K562 (cell line): Measurements from ENCODE around the gene DNM1. TPM values are rescaled to one million over a fixed set of nuclear protein-coding genes. Genes with fewer than 3 reads are reported as not detected.
A peak's percentile ranks its signal among the peaks of the same experiment; 100 is the strongest.

Experiments used
- ARID1B ChIP-seq: fragments of 450-650 bp; IDR thresholded peaks from 2 replicates; pipeline ENCODE4 v1.6.1; 2016; ENCODE audit warnings: antibody characterized with exemption, mild to moderate bottlenecking, inconsistent platforms
- DNMT1 ChIP-seq: fragments of 450-650 bp; IDR thresholded peaks from 2 replicates; pipeline ENCODE4 v1.6.1; 2016; ENCODE audit warnings: antibody characterized with exemption, mild to moderate bottlenecking
- ILF3 ChIP-seq: fragments of 450-650 bp; IDR thresholded peaks from 2 replicates; pipeline ENCODE4 v1.6.1; 2018; ENCODE audit warnings: antibody characterized with exemption, mild to moderate bottlenecking, moderate library complexity, borderline replicate concordance
- LARP7 ChIP-seq: fragments of 450-650 bp; IDR thresholded peaks from 2 replicates; pipeline ENCODE4 v1.6.1; 2016
- MAFK ChIP-seq: IDR thresholded peaks from 2 replicates; pipeline ENCODE4 v1.6.1; 2011; ENCODE audit warnings: low read length, improper control_type of control experiment
- MAZ ChIP-seq, 2 experiments: fragments of 450-650 bp in 1 of 2; sonication (generic) in 1 of 2; formaldehyde crosslinking; IDR thresholded peaks in 1 of 2; conservative IDR thresholded peaks in 1 of 2; 2 replicates each; pipeline versions ENCODE4 v1.4.0 to v1.5.0; 2020; ENCODE audit warnings: mild to moderate bottlenecking in 1 of 2, missing genetic modification reagents in 1 of 2
- MTA2 ChIP-seq: fragments of 450-650 bp; IDR thresholded peaks from 2 replicates; pipeline ENCODE4 v1.6.1; 2016; ENCODE audit warnings: low read depth
- PHB ChIP-seq: fragments of 250-450 bp; sonication (Bioruptor Pico); IDR thresholded peaks from 2 replicates; pipeline ENCODE4 v1.5.0; 2021
- PTBP1 ChIP-seq: fragments of 200-400 bp; formaldehyde crosslinking; IDR thresholded peaks from 2 replicates; pipeline ENCODE4 v1.6.1; 2017; ENCODE audit warnings: low read depth, low read length
- PTRF ChIP-seq: fragments of 450-650 bp; IDR thresholded peaks from 2 replicates; pipeline ENCODE4 v1.6.1; 2016; ENCODE audit warnings: mild to moderate bottlenecking, missing genetic modification characterization, missing compliant biosample characterization
- RFX5 ChIP-seq: IDR thresholded peaks from 2 replicates; pipeline ENCODE4 v1.6.1; 2011; ENCODE audit warnings: low read depth, mild to moderate bottlenecking, improper control_type of control experiment, low read length
- SAFB2 ChIP-seq: fragments of 200-400 bp; formaldehyde crosslinking; IDR thresholded peaks from 2 replicates; pipeline ENCODE4 v1.6.1; 2018; ENCODE audit warnings: borderline replicate concordance, low read length, low read depth, moderate library complexity; ENCODE audit not compliant: severe bottlenecking
- SIN3A ChIP-seq, 2 experiments: fragments of 150-350 bp in 1 of 2; IDR thresholded peaks; 2 replicates each; pipeline ENCODE4 v1.6.1; 2011 to 2016; ENCODE audit warnings: borderline replicate concordance in 2 of 2, low read depth in 2 of 2, low read length in 2 of 2, mild to moderate bottlenecking in 2 of 2, moderate library complexity in 2 of 2; ENCODE audit not compliant: control insufficient read depth in 1 of 2
- TBL1XR1 ChIP-seq, 2 experiments: IDR thresholded peaks; 2 replicates each; pipeline ENCODE4 v1.6.1; 2012; ENCODE audit warnings: improper control_type of control experiment in 2 of 2, low read length in 2 of 2, mild to moderate bottlenecking in 1 of 2
- ZBTB17 ChIP-seq: fragments of 450-650 bp; formaldehyde crosslinking; IDR thresholded peaks from 2 replicates; pipeline ENCODE4 v1.4.0; 2020; ENCODE audit warnings: mild to moderate bottlenecking
- ZFP30 ChIP-seq: fragments of 250-450 bp; sonication (Bioruptor Pico); IDR thresholded peaks from 2 replicates; pipeline ENCODE4 v1.8.0; 2022; ENCODE audit warnings: moderate library complexity, mild to moderate bottlenecking, inconsistent platforms, borderline replicate concordance
- polyA plus RNA-seq, 8 experiments: library from polyadenylated mRNA; depleted of rRNA in 4 of 8; stranded (reverse) in 5 of 8; unstranded in 3 of 8; fragments of >200 nt; fragmentation: Nextera tagmentation in 2 of 8; fragmentation: Illumina TruSeq in 1 of 8; extraction: Ambion mirVana in 2 of 8; extraction: Trizol in 1 of 8; gene quantifications; 2 replicates each; pipeline versions ENCODE4 v1.2.1 to v1.2.3, GENCODE V29; 2011 to 2014; ENCODE audit warnings: inconsistent platforms in 1 of 8, missing spikeins in 1 of 8
- total RNA-seq, 7 experiments: library from RNA; depleted of rRNA in 6 of 7; stranded (reverse); fragments of >200 nt in 6 of 7; fragmentation: Illumina TruSeq in 2 of 7; extraction: Trizol in 2 of 7; gene quantifications; 2 replicates each; pipeline versions ENCODE4 v1.2.1 to v1.2.3, GENCODE V29; 2011 to 2021; ENCODE audit warnings: low replicate concordance in 1 of 7
- TF ChIP-seq, protein P1 (sequence below): fragments of 250-450 bp; sonication (Bioruptor Pico); IDR thresholded peaks from 2 replicates; pipeline ENCODE4 v1.8.0; 2021; ENCODE audit warnings: mild to moderate bottlenecking, moderate library complexity
- TF ChIP-seq, protein P2 (sequence below), 2 experiments: fragments of 450-650 bp; IDR thresholded peaks; 2 replicates each; pipeline ENCODE4 v1.6.1; 2018; ENCODE audit warnings: mild to moderate bottlenecking in 2 of 2, low read depth in 1 of 2; ENCODE audit not compliant: partially characterized antibody in 2 of 2
- TF ChIP-seq, protein P3 (sequence below): fragments of 450-650 bp; IDR thresholded peaks from 2 replicates; pipeline ENCODE4 v1.7.0; 2016; ENCODE audit warnings: borderline replicate concordance
- TF ChIP-seq, protein P4 (sequence below), 2 experiments: fragments of 250-450 bp in 1 of 2; fragments of 450-650 bp in 1 of 2; sonication (Bioruptor Pico) in 1 of 2; IDR thresholded peaks; 2 replicates each; pipeline versions ENCODE4 v1.6.1 to v1.8.0; 2016 to 2021; ENCODE audit warnings: mild to moderate bottlenecking in 2 of 2, moderate library complexity in 2 of 2, missing compliant biosample characterization in 1 of 2, missing genetic modification characterization in 1 of 2

Gene DNM1
- total and polyA plus RNA-seq, 9 of the 15 experiments (the other 6 are each of a cell fraction or from before 2014, with no cell fraction given) = 0.39 to 23.1 (median 9.1) TPM

DNA sequence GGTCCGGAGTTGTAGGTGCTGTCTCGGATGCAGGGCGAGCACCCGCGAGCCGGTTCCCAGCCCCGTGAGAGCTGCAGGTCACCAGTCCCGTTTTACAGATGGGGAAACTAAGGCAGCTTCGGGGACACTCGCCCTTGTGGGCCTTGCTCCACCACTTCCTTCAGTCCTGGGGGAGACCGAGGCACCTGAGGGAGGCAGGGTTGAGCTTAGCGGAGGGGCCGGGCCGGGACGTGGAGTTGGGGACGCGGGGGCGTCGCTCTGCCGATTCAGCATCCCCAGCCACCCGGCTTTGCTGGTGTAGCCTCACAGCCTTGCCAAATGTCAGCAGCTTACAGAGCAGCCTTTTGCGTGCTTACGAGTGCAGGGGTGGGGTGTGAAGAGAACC, 42.6 kb upstream of the DNM1 start (continued):
- TF ChIP-seq PHB (CRISPR knock-in tag) = peak; percentile 6; the same call in 1 of the 2 replicates
- TF ChIP-seq MTA2 = no peak
- TF ChIP-seq MAZ (CRISPR knock-in tag; conservative IDR thresholded peaks at IDR 0.05 in 1 of 2, IDR thresholded peaks at IDR 0.05 in 1 of 2) = peak in 1 of 2 experiments; percentile 14; a peak in 1 of 4 replicates
- TF ChIP-seq MAFK = peak; percentile 34; the same call in 1 of the 2 replicates
- no peak for TF ChIP-seq ILF3
- peak; percentile 44; the same call in 1 of the 2 replicates for TF ChIP-seq DNMT1
- no peak; the same call in none of the 2 replicates for TF ChIP-seq ZBTB17 (CRISPR knock-in tag)
- TF ChIP-seq, protein P1, sequence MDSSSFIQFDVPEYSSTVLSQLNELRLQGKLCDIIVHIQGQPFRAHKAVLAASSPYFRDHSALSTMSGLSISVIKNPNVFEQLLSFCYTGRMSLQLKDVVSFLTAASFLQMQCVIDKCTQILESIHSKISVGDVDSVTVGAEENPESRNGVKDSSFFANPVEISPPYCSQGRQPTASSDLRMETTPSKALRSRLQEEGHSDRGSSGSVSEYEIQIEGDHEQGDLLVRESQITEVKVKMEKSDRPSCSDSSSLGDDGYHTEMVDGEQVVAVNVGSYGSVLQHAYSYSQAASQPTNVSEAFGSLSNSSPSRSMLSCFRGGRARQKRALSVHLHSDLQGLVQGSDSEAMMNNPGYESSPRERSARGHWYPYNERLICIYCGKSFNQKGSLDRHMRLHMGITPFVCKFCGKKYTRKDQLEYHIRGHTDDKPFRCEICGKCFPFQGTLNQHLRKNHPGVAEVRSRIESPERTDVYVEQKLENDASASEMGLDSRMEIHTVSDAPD (CRISPR knock-in tag) = no peak
- TF ChIP-seq RFX5 = no peak
- TF ChIP-seq PTRF (tag) = no peak
- TF ChIP-seq, protein P2, sequence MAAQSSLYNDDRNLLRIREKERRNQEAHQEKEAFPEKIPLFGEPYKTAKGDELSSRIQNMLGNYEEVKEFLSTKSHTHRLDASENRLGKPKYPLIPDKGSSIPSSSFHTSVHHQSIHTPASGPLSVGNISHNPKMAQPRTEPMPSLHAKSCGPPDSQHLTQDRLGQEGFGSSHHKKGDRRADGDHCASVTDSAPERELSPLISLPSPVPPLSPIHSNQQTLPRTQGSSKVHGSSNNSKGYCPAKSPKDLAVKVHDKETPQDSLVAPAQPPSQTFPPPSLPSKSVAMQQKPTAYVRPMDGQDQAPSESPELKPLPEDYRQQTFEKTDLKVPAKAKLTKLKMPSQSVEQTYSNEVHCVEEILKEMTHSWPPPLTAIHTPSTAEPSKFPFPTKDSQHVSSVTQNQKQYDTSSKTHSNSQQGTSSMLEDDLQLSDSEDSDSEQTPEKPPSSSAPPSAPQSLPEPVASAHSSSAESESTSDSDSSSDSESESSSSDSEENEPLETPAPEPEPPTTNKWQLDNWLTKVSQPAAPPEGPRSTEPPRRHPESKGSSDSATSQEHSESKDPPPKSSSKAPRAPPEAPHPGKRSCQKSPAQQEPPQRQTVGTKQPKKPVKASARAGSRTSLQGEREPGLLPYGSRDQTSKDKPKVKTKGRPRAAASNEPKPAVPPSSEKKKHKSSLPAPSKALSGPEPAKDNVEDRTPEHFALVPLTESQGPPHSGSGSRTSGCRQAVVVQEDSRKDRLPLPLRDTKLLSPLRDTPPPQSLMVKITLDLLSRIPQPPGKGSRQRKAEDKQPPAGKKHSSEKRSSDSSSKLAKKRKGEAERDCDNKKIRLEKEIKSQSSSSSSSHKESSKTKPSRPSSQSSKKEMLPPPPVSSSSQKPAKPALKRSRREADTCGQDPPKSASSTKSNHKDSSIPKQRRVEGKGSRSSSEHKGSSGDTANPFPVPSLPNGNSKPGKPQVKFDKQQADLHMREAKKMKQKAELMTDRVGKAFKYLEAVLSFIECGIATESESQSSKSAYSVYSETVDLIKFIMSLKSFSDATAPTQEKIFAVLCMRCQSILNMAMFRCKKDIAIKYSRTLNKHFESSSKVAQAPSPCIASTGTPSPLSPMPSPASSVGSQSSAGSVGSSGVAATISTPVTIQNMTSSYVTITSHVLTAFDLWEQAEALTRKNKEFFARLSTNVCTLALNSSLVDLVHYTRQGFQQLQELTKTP (IDR thresholded peaks at IDR 0.05; ENCODE audit: low read depth in 1 of 2, partially characterized antibody in 2 of 2) = peak in 1 of 2 experiments; percentile 14
- TF ChIP-seq ZFP30 = no peak
- TF ChIP-seq LARP7 = peak; percentile 46; the same call in 1 of the 2 replicates
- TF ChIP-seq, protein P3, sequence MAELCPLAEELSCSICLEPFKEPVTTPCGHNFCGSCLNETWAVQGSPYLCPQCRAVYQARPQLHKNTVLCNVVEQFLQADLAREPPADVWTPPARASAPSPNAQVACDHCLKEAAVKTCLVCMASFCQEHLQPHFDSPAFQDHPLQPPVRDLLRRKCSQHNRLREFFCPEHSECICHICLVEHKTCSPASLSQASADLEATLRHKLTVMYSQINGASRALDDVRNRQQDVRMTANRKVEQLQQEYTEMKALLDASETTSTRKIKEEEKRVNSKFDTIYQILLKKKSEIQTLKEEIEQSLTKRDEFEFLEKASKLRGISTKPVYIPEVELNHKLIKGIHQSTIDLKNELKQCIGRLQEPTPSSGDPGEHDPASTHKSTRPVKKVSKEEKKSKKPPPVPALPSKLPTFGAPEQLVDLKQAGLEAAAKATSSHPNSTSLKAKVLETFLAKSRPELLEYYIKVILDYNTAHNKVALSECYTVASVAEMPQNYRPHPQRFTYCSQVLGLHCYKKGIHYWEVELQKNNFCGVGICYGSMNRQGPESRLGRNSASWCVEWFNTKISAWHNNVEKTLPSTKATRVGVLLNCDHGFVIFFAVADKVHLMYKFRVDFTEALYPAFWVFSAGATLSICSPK = peak; percentile 94; the same call in 1 of the 2 replicates
- no peak for TF ChIP-seq SAFB2
- TF ChIP-seq PTBP1 = peak; percentile 43; the same call in 1 of the 2 replicates
- TF ChIP-seq, protein P4, sequence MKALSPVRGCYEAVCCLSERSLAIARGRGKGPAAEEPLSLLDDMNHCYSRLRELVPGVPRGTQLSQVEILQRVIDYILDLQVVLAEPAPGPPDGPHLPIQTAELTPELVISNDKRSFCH (CRISPR knock-in tag; IDR thresholded peaks at IDR 0.05) = no peak
- TF ChIP-seq, protein P4 (tag; IDR thresholded peaks at IDR 0.05) = 0 out of 2 replicates have a peak, but pooled peaks have one; percentile 75
- 0 out of 4 replicates have a peak, but pooled peaks of 1 of the 2 experiments have one; percentile 11 for TF ChIP-seq TBL1XR1 (IDR thresholded peaks at IDR 0.05; ENCODE audit: low read length in 2 of 2)
- TF ChIP-seq ARID1B = no peak
- peak in 1 of 2 experiments; percentile 73; a peak in 2 of 4 replicates for TF ChIP-seq SIN3A (IDR thresholded peaks at IDR 0.05; ENCODE audit: borderline replicate concordance in 2 of 2, control insufficient read depth in 1 of 2, low read depth in 2 of 2, low read length in 2 of 2)
